Activated T-cell treated with anti-CD3 and anti-CD28 coated beads, Interleukin-2, amount 50 U/mL, for 24 hours (primary cell): ENCODE data around the gene SELE.
"Not testable (repeated sequence)": the region's sequence is repeated elsewhere in the genome, so short reads cannot be mapped to it uniquely, and the experiment has no call there.

Experiments used
- DNase-seq: peaks from one replicate; pipeline ENCODE4 v3.0.0-alpha.2; 2020
- H3K27ac Mint-ChIP-seq: 2 replicates; pipeline ENCODE4 v1.8.0; 2020; ENCODE audit warnings: mild to moderate bottlenecking, mixed read lengths
- H3K27me3 Mint-ChIP-seq: 2 replicates; pipeline ENCODE4 v1.8.0; 2020; ENCODE audit warnings: mixed read lengths
- H3K36me3 Mint-ChIP-seq: 2 replicates; pipeline ENCODE4 v1.8.0; 2020; ENCODE audit warnings: low read depth, mixed read lengths
- H3K4me1 Mint-ChIP-seq: 2 replicates; pipeline ENCODE4 v1.8.0; 2020; ENCODE audit warnings: low read depth, mixed read lengths
- H3K4me3 Mint-ChIP-seq: 2 replicates; pipeline ENCODE4 v1.8.0; 2020; ENCODE audit warnings: mild to moderate bottlenecking, moderate library complexity, mixed read lengths
- H3K9me3 Mint-ChIP-seq: 2 replicates; pipeline ENCODE4 v1.8.0; 2020; ENCODE audit warnings: mixed read lengths

The SELE gene

DNA sequence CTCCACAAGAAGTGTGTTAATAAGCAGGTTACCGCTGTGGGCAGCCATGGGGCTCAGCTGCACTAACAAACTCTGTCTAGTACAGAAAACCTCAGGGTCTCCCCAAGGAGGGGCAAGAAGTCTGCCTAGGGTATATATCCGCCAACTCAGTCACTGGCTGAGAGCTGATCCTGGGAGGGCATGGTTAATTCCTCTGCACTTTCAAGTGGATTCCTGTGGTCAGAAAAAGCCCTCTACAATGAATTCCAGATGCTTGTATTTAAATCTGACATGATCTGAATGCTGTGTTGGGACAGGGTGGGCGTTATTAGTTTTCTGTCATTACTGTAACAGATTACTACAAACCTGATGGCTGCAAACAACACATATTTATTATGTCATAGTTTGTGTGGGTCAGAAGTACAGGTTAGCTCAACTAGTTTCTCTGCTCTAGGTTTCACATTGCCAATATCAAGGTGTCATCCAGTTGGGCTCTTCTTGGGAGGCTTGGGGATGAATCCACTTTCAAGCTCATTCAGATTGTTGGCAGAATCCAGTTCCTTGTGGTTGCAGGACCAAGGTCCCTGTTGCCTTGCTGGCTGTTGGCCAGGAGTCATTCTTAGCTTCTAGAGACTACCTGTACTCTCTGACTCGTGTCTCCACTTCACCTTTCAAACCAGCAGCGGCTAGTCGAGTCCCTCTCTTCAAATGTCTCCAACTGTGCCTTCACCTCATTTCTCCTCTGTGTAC lies 8.0 kb upstream of the SELE start:
- no peak overlapping the region for H3K27ac Mint-ChIP-seq

DNA sequence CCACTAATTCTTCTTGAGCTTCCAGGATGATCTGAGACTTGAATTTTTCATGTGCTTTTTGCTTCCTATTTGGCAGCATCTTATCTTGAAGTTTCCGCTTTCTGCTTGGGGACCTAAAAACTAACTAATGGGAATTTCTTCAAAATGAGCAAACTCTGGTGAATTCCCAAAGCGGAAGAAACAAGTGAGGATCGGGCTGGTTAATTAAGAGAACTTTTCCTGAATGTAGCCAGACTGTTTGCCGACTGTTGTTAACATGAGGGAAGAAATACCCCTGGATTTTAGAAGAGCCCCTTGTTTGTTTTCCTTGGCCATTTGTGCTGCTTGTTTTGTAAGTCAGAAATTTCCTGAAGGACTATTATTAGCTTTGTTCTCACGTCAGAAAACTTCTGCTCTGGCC lies 6.1 kb upstream of the SELE start:
- peaks cover 5% of the 10 kb centered on the region for H3K9me3 Mint-ChIP-seq
- no peak overlapping the region for H3K27ac Mint-ChIP-seq
- H3K36me3 Mint-ChIP-seq: no peaks in the 10 kb centered on the region
- no peaks in the 10 kb centered on the region for H3K4me1 Mint-ChIP-seq
- no peak for DNase-seq
- H3K27me3 Mint-ChIP-seq: peaks cover 13% of the 10 kb centered on the region
- no peak overlapping the region for H3K4me3 Mint-ChIP-seq

More for the DNA sequence above, 8.0 kb upstream of the SELE start:
- Mint-ChIP-seq H3K36me3 (no peaks in the 10 kb centered on the region), H3K4me3 (no peak overlapping the region), H3K9me3 (peaks cover 5% of the 10 kb centered on the region), H3K27me3 (peaks cover 13% of the 10 kb centered on the region), H3K4me1 (no peaks in the 10 kb centered on the region)
- DNase-seq: no peak

DNA sequence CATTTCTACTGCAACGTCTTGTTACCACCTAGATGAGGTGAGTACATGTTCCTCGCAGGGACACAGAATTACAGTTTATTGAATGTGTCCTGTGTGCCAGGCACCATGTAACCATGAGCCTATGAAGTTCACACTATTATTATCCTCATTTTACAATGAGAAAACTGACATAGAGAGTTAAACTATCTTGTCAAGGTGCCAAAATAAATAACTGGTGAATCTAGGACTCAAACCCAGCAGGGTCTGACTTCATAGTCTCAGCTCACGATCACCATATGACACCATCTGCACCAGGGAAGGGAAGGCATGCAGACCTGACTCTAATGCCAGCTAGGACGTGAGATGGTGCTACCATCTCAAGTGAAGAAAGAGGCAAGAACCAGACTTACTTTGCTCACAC lies 2.4 kb downstream of the SELE start:
- Mint-ChIP-seq H3K36me3 (no peaks in the 10 kb centered on the region), H3K27me3 (peaks cover 11% of the 10 kb centered on the region), H3K4me1 (peaks cover 3% of the 10 kb centered on the region), H3K9me3 (no peaks in the 10 kb centered on the region), H3K4me3 (no peak overlapping the region), H3K27ac (no peak overlapping the region)
- DNase-seq: no peak

DNA sequence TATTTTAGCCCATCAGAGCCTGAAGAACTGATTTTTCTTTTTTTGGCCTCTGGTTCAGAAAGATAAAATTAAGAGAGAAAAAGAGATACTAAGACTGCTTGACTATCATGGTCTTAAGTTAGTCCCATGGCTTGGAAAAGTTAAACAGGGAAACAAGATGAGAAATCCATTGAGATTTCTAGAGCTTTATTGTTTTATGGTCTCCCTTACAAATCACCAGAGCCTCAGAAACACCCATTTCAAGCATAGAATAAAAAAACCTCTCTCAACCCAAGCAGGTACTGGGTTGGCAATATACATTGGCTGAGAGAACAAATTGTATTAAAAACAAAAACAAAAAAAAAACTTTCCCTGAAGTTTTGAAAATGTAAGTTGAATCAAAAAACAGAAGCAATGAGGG lies 3.9 kb downstream of the SELE start:
- no peaks in the 10 kb centered on the region for H3K9me3 Mint-ChIP-seq
- peaks cover 11% of the 10 kb centered on the region for H3K27me3 Mint-ChIP-seq
- DNase-seq: no peak
- H3K36me3 Mint-ChIP-seq: no peaks in the 10 kb centered on the region
- no peak overlapping the region for H3K27ac Mint-ChIP-seq
- no peak overlapping the region for H3K4me3 Mint-ChIP-seq
- H3K4me1 Mint-ChIP-seq: peaks cover 3% of the 10 kb centered on the region

DNA sequence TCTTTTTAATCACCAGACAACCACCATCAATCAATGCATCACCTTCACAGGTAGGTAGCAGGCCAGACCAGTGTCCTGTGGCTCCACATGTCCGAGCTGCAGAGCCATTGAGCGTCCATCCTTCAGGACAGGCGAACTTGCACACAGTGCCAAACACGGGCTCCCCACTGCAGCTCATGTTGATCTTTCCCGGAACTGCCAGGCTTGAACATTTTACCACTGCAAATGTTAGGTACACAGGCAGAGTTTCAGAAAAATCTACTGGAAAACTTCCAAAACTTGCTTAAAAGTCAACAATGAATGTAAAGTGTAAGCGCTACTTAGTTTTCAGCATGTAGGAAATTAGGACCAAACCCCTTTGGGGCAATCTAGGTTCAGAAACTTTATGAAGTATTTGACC lies 6.6 kb downstream of the SELE start:
- Mint-ChIP-seq H3K36me3 (no peaks in the 10 kb centered on the region), H3K9me3 (no peaks in the 10 kb centered on the region), H3K4me3 (no peak overlapping the region), H3K4me1 (peaks cover under 1% of the 10 kb centered on the region), H3K27ac (no peak overlapping the region), H3K27me3 (peaks cover 11% of the 10 kb centered on the region)
- DNase-seq: no peak

DNA sequence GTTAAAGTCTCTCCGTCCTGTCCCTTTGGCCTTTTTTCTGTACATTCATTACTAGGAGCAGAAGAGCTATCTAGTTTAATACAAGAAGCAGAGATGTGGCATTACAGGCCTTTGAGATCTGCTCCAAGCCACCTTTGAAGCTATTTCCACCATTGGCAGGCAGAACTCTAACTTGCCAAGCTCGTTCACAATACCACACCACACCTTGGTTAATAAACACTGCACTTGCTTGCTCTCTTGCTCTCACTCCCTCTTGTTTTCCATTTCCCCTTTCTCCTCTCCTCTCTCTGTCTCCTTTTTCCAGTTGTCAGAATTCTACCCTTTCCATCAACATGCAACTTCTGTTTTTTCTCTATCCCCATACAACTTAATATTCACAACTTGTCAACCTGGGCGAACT lies 7.0 kb downstream of the SELE start:
- Mint-ChIP-seq H3K27me3 (peaks cover 11% of the 10 kb centered on the region), H3K4me1 (no peaks in the 10 kb centered on the region), H3K4me3 (no peak overlapping the region), H3K9me3 (no peaks in the 10 kb centered on the region), H3K36me3 (no peaks in the 10 kb centered on the region), H3K27ac (no peak overlapping the region)
- DNase-seq: no peak

DNA sequence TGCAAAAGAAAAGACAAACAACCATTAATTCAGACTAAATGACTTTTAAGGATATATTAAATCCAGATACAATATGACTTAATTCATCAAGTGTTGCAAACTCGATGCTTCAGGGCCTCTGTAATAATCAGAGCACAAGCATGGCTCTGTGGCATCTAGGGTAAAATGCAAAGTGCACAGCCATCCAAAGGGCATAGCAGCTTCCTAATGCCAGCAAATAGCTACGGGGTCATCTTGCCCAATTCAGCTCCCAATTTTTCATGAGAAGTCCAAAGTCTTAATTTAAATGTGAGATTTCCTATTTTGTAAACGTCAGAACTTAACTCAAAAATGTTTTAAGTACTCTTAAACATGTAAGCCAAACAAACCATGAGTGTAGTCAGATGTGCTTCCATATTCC lies 7.9 kb downstream of the SELE start:
- Mint-ChIP-seq H3K9me3 (no peaks in the 10 kb centered on the region), H3K27me3 (peaks cover 11% of the 10 kb centered on the region), H3K36me3 (no peaks in the 10 kb centered on the region), H3K4me3 (no peak overlapping the region), H3K4me1 (no peaks in the 10 kb centered on the region), H3K27ac (no peak overlapping the region)
- no peak for DNase-seq

DNA sequence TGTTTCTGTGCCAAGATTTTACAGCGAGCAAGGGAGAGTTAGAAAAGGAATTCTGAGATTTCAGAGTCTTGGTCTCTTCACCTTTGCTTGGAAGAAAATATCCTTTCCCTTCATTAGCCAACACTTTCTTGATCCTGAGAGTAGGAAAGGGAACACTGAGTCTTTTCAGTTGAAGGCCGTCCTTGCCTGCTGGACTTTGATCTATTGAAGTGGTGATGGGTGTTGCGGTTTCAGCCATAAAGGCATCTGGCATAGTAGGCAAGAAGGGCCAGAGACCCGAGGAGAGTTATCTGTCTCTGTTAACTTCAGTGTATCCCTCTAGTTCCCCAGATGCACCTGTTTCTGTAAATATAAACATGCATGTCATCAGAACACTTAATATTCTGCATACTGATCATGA lies 9.7 kb downstream of the SELE start:
- Mint-ChIP-seq H3K27ac (no peak overlapping the region), H3K27me3 (peaks cover 7% of the 10 kb centered on the region), H3K36me3 (no peaks in the 10 kb centered on the region), H3K9me3 (no peaks in the 10 kb centered on the region), H3K4me1 (no peaks in the 10 kb centered on the region), H3K4me3 (no peak overlapping the region)
- no peak for DNase-seq

DNA sequence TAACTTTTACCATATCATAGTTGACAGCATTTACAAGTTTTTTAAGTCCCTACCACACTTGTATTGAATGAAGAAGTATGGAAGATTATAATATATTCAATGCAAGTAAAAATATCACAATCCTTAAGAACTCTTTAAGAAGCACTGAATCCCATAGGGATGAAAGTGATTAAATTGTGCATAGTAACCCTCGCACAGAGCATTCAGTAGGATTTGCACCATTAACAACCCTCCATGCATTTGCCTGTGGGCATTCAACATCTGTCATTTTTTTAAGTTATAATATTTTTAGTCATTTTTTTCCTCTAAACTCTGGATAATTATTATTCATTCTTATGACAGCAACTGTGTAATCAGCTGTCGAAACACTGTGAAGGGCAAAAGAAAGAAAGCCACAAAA lies 10.1 kb downstream of the SELE start:
- H3K4me1 Mint-ChIP-seq: no peaks in the 10 kb centered on the region
- no peaks in the 10 kb centered on the region for H3K36me3 Mint-ChIP-seq
- no peaks in the 10 kb centered on the region for H3K9me3 Mint-ChIP-seq
- H3K27ac Mint-ChIP-seq: no peak overlapping the region
- DNase-seq: no peak
- peaks cover 5% of the 10 kb centered on the region for H3K27me3 Mint-ChIP-seq
- no peak overlapping the region for H3K4me3 Mint-ChIP-seq

DNA sequence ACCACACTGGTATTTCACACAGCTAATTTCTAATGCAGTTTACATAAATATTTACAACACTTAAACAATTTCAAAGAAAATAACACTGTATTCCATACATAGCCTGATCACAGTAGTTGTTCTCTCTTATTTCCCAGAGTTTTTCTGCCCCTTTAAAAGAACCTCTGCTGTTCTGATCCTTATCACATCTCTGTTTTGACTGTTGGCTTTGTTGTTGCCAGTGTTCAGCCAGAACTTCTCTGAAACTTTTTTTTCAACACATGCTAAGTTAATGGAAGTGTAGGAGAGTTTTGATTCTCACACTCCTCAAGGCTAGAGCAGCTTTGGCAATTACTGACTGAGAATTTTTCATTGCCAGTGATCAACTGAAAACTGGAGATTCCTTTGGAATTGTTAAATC lies 11.1 kb downstream of the SELE start:
- no peaks in the 10 kb centered on the region for H3K9me3 Mint-ChIP-seq
- H3K4me3 Mint-ChIP-seq: no peak overlapping the region
- no peaks in the 10 kb centered on the region for H3K4me1 Mint-ChIP-seq
- no peak overlapping the region for H3K27ac Mint-ChIP-seq
- H3K27me3 Mint-ChIP-seq: peaks cover 3% of the 10 kb centered on the region
- no peaks in the 10 kb centered on the region for H3K36me3 Mint-ChIP-seq
- DNase-seq: no peak

DNA sequence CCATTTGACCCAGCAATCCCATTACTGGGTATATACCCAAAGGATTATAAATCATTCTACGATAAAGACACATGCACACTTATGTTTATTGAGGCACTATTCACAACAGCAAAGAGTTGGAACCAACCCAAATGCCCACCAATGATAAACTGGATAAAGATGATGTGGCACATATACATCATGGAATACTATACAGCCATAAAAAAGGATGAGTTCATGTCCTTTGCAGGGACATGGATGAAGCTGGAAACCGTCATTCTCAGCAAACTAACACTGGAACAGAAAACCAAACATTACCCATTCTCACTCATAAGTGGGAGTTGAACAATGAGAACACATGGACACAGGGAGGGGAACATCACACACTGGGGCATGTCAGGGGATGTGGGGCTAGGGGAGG lies 18.8 kb downstream of the SELE start:
- peaks cover 14% of the 10 kb centered on the region for H3K4me1 Mint-ChIP-seq
- H3K9me3 Mint-ChIP-seq, DNase-seq, H3K4me3 Mint-ChIP-seq, H3K27me3 Mint-ChIP-seq, H3K27ac Mint-ChIP-seq, H3K36me3 Mint-ChIP-seq: not testable (repeated sequence)

DNA sequence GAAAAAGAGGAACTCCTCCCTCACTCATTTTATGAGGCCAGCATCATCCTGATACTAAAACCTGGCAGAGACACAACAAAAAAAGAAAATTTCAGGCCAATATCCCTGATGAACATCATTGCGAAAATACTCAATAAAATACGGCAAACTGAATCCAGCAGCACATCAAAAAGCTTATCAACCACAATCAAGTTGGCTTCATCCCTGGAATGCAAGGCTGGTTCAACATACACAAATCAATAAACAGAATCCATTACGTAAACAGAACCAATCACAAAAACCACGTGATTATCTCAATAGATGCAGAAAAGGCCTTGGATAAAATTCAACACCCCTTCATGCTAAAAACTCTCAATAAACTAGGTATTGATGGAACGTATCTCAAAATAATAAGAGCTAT lies 20.8 kb downstream of the SELE start:
- not testable (repeated sequence) for H3K27ac Mint-ChIP-seq, H3K27me3 Mint-ChIP-seq, H3K4me3 Mint-ChIP-seq, H3K9me3 Mint-ChIP-seq, DNase-seq
- Mint-ChIP-seq H3K36me3 (peaks cover 18% of the 10 kb centered on the region), H3K4me1 (peaks cover 29% of the 10 kb centered on the region)

DNA sequence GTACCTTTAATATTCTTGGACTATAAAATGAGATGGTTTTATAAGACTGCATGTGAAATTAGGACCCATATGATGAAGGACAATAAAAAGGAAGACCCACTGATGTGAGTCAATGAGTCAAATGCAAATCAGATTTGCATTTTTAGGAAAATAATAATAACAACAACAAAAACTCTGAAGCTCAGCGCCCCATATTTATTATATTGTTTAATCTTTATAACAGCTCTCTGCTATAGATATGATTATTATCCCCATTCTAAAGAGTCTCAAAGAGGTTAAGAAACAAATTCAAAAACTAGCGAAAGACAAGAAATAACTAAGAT lies 21.6 kb downstream of the SELE start:
- Mint-ChIP-seq H3K4me3 (peak overlapping the region; percentile 79), H3K27ac (peak overlapping the region; percentile 92), H3K9me3 (peaks cover 7% of the 10 kb centered on the region), H3K36me3 (peaks cover 23% of the 10 kb centered on the region), H3K4me1 (peaks cover 31% of the 10 kb centered on the region), H3K27me3 (peaks cover 5% of the 10 kb centered on the region)
- no peak for DNase-seq

DNA sequence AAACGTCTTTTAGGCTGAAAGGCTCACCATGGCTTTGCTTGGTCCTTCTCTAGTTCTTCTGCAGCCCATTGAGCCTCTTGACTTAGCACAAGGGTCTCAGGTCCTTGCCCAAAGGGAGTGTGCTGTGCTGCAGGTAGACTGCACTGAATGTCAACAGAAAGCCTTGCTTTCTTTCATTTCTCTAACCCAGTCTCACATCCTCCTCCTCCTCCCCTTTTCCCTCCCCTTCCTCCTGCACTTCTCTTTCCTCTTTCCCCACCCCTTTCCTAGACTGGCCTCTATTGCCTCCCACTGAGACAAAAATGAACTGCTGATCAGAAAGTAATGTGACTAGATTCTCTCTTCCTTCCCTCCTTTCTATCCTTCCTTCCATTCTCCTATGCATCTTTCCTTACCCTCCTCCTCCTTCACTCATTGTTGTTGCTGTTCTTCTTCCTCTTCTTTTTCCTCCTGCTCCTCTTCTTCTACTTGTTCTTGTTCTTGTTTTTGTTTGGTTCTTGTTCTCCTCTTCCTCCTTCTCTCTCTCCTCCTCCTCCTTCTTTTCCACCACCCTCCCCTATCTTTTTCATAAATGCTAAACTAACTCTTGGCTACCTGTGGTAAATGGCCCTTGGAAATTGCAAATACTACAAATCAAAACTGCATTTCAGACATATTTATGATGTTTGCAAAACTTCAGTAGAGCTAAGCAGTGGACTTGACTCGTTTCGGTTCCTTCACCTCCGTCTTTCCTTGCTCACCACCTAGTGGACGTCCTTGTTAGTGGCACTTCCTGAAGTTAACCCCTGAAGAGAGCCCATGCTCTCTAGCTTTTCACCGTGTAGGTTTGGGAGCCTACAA lies 22.2 kb downstream of the SELE start, which contains the start of gene SELL:
Gene SELL (minus strand): TSS at position 152 of the 840 bp plus-strand sequence. CDS start 122 bp downstream, at position 30.
- H3K9me3 Mint-ChIP-seq: peaks cover 7% of the 10 kb centered on the region
- peaks cover 5% of the 10 kb centered on the region for H3K27me3 Mint-ChIP-seq
- peaks cover 37% of the 10 kb centered on the region for H3K4me1 Mint-ChIP-seq
- peak within 1 kb of the TSS; percentile 92 for H3K27ac Mint-ChIP-seq
- peak; percentile 68 for DNase-seq
- peaks cover 29% of the 10 kb centered on the region for H3K36me3 Mint-ChIP-seq
- H3K4me3 Mint-ChIP-seq: peak within 1 kb of the TSS; percentile 79

DNA sequence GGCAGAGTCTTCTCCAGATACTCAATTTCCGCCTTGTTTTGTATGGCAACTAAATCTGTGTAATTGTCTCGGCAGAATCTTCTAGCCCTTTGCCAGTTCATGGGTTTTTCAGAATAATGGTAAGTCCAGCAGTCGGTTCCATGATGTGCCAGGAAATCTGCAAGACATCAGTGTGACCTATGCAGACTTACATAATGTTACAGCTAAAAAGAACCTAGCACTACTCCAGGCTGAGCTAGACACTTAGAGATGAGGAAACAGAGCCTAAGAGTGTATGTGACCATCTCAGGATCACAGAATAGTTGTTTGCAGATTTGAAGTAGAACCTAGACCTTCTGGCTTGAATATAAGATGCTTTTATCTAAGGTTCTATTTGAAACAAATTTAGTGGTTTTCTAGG lies 25.2 kb downstream of the SELE start:
- Mint-ChIP-seq H3K27me3 (peaks cover 4% of the 10 kb centered on the region), H3K36me3 (peaks cover 59% of the 10 kb centered on the region), H3K4me1 (peaks cover 67% of the 10 kb centered on the region), H3K27ac (peak overlapping the region; percentile 92), H3K9me3 (peaks cover 6% of the 10 kb centered on the region), H3K4me3 (peak overlapping the region; percentile 79)
- DNase-seq: no peak
